HEK293T (cell line): Measurements from ENCODE around the gene SP140L.

ENCODE experiments used
- ARNT ChIP-seq: fragments of 450-650 bp; IDR thresholded peaks from 2 replicates; pipeline ENCODE4 v1.6.1; 2017; ENCODE audit warnings: mild to moderate bottlenecking
- BHLHE40 ChIP-seq: fragments of 450-650 bp; IDR thresholded peaks from 2 replicates; pipeline ENCODE4 v1.6.1; 2016; ENCODE audit warnings: mild to moderate bottlenecking, moderate library complexity, borderline replicate concordance
- ELF4 ChIP-seq: fragments of 450-650 bp; IDR thresholded peaks from 2 replicates; pipeline ENCODE4 v1.6.1; 2017; ENCODE audit warnings: antibody characterized with exemption
- NFRKB ChIP-seq: fragments of 450-650 bp; IDR thresholded peaks from 2 replicates; pipeline ENCODE4 v1.6.1; 2016; ENCODE audit warnings: mild to moderate bottlenecking, moderate library complexity
- SP1 ChIP-seq: fragments of 450-650 bp; IDR thresholded peaks from 2 replicates; pipeline ENCODE4 v1.6.1; 2017

GRCh38 chr2:230412371-230412711 lies 85.3 kb downstream of the SP140L start:
- TF ChIP-seq SP1 (no peak), ARNT (no peak), BHLHE40 (no peak), NFRKB (no peak), ELF4 (no peak)
